Middle frontal gyrus (tissue), 1 donor: Measurements from ENCODE around the gene KLK6.

ENCODE experiments used
- DNase-seq: peaks from one replicate; pipeline ENCODE4 v3.0.0-alpha.2; 2015; ENCODE audit warnings: low spot score; ENCODE audit errors: extremely low spot score

Gene KLK6

DNA sequence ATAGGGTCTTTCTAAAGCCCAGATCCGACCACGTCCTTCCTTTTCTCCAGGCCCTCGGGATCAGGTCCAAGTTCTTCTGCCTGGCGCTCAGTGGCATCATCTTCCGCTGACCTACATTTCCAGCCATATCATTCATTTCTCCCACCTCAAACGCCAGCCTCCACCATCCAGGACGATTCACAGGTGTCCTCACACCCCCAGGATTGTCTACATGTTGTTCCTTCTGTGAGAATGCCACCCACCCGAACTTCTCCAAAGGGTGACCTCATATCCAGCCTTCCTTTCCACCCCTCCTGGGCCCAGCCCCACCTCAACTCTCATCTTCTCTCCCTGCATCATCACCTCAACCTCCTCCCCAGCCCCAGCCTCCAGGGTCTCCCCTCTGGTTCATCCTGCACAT is 11.8 kb downstream of the KLK6 start:
- no peak for DNase-seq

DNA sequence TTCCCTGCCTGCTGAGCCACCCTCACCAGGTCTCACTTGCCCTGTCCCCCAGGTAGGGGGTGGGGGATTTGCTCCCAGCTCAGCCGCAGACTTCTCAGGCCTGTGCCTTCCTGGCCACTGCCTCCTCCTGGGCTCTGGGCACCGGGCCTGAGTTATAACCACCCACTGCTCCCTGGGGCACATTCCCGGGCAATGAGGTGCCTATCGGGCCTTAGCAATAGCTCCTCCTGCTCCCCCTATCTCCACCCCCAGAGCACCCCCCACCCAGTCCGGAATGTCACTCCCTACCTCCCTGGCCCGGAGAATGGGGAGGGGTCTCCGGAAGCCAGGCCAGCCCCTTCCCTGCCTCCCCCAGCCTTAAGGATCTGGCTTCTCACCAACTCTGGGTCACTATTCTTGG is 16.5 kb downstream of the KLK6 start, which contains the start of gene KLK5:
TSS of gene KLK5 (minus strand) at position 129 of the 400 bp plus-strand sequence. CDS start 381 bp downstream, outside the sequence.
- DNase-seq: no peak

DNA sequence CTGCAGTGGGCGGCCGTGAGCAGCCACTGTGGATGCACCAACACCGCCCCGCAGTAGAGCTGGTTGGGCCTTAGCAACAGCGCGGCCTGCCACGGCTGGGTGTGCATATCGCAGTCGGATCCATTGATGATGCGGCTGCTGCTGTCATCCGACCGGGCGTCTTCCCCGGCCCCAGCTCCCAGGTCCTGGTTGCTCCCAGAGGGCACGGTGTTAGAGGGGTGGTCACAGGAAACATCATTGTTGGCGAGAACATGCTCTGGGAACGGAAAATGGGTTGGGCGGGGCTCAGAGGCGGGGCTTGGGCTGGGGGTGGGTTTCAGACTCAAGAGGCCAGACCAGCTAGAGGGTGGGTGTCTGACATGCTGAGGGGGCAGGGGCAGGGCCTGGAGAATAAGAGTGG is 19.5 kb downstream of the KLK6 start:
- DNase-seq: no peak

DNA sequence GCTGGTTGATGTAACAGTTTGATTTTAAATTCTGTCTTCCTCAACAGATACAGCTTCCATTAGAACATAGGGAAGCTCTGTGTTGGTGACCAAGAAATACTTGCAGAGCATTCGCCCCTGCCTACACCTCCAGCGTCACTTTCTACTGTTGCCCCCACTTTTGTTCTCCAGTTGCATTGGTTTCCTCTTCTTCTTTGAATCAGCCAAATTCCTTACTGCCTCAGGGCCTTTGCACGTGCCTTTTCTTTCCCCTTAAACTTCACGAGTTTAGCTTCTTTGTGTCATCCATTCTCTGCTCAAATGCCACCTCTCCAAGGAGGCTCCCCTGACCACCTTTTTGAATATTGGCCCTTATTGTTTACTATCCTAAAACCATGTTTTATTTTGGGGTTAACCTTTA is 22.3 kb downstream of the KLK6 start:
- no peak for DNase-seq

DNA sequence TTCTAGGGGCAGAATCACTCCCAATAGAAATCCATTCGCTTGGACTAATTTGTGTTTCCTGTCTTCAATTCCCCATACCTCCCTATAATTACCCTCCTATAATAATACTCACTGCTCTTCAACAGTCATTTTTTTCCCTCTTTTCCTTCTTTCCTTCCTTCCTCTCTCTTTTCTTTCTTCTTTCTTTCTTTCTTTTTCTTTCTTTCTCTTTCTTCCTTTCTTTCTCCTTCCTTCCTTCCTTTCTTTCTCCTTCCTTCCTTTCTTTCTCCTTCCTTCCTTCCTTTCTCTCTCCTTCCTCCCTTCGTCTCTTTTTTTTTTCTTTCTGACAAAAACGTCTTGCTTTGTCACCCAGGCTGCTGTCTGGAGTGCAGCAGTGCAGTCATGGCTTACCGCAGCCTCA is 24.6 kb downstream of the KLK6 start:
- DNase-seq: no peak

DNA sequence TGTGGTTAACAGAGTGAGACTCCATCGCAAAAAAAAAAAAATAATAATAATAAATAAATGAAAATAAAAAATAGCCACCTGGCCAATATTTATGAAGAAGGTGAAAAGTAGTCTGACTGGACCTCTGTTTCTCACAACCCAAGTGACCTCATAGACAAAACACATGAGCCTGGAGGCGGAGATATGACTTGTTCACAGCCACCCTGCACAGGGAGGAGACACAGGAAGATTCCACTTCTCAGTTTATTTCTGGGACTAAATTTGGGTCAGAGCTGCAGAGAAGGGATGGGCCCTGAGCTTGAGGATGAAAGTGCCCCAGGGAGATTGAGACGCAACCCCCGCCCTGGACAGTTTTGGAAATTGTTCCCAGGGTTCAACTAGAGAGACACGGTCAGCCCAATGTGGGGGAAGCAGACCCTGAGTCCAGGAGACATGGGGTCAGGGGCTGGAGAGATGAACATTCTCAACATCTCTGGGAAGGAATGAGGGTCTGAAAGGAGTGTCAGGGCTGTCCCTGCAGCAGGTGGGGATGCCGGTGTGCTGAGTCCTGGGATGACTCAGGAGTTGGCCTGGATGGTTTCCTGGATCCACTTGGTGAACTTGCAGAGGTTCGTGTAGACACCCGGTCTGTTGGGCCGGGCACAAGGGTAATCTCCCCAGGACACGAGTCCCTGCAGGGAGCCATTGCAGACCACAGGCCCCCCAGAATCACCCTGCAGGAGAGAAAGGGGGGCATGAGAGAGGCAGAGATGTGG is 26.1 kb downstream of the KLK6 start:
- no peak for DNase-seq

DNA sequence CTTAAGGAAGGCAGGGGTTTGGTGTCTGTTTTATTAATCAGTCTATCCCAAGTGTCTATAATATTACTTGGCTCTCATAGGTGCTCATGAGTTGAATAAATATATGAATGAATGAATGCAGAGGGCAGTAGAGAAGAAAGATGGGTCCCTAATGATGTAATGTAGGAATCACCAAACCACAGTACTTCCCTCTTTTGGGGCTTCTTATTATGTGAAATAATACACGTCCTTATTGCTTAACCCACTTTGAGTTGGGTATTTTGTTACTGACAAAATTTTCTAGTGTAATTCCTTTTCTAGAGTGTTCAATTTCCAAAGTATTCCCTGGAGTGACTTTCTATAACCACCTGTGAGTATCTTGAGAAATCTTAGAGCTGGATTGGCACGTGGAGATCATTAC is 29.8 kb downstream of the KLK6 start:
- DNase-seq: no peak

DNA sequence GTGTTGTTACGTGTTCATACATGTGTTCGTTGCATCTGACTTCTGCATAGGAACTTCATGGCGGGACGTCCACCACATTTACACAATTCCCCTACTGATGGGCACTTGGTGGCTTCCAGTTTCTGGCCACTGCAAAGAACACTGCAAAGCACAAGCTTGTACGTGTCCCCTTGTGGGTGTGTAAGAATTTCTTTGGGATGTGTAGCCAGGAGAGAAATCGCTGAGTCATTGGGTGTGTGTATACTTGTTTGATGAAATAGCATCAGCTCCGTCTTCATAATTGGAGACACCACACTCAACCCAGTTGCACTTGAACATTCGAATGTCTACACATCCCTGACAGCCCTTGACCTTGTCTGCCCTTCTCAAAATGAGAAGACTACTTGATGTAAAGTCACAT is 35.8 kb downstream of the KLK6 start:
- DNase-seq: no peak

DNA sequence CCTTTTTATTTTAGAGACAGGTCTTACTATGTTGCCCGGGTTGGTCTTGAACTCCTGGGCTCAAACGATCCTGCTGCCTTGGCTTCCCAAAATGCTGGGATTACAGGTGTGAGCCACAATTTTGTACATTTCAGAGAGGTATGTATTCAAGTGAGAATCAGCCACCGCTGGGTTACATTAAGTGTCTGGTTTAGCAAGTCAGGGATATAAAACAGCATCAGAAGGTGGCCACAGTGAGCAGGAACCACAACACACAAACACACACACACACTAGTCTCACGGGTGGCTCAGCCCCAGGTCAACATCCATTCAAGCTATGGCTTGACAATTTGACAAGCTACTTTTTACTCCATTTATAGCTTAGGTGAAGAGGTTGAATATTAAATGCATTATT is 36.7 kb downstream of the KLK6 start:
- no peak for DNase-seq

DNA sequence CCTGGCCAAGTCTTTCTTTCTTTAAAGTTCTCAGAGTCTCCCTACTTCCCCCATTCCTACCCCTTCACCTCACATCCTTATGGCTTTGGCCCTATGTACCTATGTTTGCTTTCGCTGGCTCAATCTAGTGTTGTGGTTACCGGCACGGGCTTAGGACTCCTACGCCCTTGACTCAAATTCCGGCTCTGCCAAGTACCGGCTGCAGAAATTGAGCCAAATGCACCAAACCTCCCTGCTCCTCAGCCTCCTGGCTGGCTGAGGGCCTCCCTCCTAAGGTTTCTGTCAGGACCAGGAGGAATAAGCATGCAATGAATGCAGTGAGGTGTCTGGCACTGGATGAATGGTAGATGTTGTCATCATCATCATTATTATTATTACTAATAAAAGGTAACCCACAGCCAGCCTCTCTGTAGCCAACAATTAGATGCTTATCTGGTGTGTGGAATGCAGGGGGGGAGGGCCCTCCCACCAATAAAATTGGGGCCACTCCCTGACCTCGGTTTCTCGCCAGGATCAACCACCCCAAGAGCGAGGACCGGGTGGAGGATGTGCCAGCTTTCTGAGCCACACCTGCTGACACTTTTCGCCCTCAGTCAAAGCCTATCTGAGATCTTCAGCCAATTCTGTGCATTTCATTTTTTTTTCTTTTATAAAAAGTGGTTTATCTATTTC is 37.2 kb downstream of the KLK6 start:
- no peak for DNase-seq

DNA sequence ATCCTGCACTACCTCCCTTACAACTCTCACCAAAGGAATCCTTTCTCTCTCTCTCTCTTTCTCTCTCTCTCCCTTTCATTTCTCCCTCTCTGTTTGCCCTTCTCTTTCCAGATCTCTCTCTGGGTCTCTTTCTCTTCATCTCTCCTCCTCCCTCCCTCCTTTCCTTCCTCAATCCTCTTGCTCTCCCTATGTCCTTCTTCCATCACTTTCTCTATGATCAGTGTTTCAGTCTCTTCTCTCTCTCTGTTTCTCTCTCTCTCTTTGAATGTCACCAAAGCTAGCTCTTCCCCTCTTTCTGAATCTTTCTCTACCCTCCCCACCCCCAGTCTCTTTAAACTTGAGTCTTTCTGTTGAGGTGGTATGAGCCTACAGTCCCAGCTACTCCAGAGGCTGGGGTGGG is 38.4 kb downstream of the KLK6 start:
- no peak for DNase-seq

DNA sequence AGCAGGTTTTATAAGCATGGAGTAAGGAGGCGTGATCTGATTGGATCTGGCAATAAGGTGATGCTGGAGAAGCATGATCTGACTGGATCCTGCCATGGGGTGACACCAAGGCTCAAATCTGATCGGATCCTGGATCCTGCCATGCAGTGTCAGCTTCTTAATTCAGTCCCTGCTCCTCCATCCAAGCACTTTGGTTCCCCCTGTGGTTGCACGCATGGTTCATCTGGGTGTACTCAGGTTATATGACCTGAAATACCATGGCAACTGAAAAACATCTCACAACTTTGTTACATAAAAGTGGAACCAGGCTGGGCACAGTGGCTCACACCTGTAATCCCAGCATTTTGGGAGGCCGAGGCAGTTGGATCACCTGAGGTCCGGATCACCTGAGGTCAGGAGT is 40.6 kb downstream of the KLK6 start:
- DNase-seq: no peak

DNA sequence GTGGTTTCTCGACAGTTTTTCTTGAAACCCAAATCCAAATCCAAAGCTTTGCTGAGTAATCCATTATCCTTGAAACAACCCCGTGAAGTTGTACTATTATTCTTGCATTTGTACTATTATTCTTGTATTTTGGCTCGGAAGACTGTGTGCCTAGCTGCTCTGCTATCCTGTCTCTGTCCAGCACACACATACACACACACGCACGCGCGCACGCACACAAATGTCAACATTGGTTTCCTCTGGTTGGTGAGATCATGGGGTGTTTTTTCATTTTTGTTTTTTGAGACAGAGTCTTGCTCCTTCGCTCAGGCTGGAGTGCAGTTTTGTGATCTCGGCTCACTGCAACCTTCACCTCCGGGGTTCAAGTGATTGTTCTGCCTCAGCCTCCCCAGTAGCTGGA is 43.2 kb downstream of the KLK6 start:
- DNase-seq: no peak

DNA sequence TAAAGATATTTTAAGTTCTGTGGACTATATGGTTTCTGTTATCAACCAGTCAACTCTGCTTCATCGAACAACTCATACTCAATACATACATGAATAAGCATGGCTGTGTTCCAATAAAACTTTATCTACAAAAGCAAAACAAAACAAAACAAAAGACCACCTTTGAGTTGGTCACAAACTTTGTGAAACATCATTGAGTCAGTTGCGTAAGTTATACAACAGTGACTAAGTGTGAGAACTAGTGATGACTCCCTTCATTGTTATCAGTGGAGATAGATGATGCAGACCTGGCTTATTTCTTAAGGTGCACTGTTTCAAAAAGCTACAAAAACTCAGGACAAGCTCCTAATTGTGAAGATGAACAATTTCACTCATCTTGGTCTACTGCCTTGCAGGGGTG is 43.7 kb downstream of the KLK6 start:
- no peak for DNase-seq

DNA sequence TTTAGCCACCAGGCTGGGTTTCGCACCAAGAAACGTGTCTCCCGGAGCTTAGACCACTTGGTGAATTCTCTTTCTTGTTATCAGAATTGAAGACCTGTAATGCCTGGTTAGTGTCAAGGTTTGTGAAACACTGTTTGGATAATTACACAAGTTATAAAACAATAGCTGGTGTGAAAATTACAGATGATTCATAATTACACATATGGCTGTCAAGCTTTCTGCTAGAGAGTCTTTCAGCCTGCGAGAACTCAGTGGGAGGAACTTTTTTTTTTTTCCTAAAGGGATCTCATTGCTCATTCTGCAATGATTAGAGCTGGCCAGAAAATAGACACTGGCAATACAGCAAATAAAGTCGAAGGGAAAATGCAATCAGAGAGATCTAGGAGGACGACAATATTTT is 44.8 kb downstream of the KLK6 start:
- no peak for DNase-seq

DNA sequence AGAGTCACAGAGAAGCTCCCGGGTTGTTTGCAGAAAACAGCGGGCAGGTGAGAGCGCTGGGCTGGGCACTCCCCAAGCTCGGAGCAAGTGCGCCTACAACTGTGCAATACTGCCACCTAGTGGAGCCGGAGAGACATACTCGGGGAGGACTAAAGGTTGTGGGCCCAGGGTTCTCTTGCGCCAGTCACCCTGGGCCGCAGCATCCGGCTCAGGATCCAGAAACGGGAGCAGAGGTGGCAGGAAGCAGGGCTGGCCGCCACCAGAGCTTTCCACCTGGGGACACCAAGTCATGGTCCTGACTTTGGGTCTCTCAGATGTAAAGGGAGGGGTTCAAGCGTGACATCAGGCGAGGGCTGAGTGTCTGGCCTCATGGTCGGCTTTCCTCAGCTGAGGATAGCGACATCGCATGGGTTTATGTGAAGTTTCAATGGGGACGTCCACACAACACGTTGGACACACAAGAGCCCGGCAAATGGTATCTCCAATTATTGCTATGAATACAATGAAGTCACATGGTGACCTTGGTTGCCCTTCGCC is 47.0 kb downstream of the KLK6 start:
- peak; percentile 70 for DNase-seq

DNA sequence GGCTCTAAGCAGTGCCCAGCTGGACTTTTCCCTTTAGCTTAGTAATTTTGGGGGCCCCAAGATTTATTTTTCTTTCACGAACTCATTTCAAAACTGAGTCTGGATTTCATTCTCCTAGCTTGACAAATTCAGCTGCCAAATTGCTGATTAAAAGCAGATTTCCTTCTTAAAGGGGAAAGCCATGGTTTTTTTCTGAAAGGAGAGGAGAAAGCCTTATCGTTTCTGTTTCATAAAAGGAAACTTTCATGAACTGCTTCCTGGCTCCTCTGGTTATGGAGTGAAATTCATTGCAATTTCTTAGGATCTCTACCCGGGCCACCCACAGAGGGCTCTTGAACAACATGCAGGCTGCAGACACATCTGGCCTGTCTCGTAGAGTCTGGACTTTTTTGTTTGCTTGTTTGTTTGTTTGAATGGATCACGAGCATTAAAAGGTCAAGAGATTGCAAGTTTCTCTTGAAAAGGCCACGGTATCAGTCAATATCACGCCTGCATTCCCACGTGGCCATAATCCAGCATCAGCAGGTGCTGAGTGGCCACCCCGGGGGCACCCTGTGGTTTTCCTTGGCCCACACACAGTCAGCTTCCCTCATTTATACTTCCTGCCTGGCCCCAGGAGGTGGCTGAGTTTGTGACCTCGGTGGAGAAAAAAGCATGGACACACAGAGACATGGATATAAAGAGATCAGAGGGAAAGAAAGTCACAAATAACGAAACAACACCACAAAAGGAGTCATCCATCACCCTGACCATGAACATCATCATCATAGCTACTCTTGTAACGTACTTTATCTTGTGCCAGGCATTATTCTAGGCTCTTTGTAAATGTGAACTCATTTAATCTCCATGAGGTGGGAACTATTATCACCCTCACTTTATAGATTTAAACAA is 47.7 kb downstream of the KLK6 start:
- DNase-seq: no peak

DNA sequence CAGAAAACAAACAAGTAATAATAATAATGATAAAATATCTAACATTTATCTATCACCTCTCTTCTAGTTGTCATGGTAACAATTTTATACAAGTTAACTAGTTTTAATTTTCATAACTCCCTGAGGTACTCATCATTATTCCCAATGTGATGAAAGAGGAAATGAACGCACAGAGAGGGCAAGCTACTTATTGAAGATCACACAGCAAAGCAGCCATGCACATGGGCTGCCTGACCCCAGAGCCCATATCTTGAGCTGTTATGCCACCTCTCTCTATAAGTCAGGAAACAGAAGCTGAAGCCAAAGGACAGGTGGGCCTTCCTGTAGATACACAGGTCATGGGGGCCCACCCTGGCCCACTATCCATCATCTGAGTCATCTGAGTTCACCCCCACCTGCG is 53.3 kb downstream of the KLK6 start:
- DNase-seq: no peak

DNA sequence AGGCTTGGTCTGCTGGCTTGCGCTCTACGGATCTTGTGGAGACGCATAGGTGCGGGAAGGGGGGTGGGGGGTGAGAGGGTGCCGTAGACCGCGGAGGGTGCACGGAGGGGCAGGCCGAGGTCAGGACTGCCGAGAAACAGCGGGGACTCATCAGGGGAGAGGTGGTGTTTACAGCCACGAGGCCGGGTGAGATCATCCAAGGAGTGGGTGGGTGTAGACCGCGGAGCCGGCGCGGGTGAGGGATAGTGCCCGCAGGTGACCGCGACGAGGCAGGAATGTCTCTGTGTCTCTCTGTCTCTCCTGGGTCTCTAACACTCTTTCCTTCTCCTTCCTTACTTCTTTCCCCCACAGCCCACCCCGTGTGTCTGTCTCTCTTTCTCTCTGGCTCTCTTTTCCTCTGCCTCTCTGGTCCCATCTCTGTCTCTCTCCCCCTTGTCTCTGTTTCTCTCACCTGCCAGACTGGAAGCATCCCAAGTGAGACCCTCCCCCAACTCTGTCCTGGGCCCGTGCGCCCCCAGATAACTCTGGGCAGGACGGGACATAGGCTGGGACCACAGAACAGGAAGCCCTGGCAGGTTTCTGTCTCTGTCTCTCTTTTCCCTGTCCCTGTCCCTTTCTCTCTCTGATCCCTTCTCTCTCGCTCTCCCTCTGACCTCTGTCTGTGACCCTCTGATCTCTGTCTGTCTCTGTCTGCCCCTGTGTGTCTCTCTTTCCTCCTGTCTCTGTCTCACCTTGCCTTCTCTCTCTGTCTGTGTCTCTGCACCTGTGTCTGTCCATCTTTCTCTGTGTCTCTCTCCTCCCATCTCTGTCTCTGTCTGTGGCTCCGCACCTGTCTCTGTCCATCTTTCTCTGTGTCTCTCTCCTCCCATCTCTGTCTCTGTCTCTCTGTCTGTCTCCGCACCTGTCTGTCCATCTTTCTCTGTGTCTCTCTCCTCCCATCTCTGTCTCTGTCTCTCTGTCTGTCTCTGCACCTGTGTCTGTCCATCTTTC is 56.4 kb downstream of the KLK6 start:
- DNase-seq: no peak

DNA sequence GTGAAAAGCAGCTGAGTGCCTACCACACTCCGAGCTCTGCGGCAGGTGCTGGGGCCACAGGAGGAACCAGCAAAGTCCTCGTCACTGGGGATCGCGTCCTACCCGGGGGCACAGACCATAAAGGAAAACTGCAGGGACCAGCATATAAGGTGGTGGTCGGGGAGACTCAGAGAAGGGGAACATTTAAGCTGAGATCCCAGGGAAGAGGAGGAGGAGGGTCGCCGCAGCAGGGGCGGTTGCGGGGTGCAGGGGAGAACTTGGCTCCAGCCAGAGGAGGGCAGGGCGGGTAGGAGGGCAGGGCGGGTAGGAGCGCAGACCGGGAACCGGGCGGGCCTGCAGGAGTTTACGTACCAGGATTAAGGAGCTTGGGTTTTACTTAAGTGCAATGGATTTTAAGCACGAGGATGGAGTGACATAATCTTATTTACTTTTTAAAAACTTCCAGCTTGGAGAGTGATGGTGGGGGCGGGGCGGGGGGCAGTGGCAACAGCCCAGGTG is 57.2 kb downstream of the KLK6 start:
- DNase-seq: no peak
